Measurements from ENCODE around the gene E2F2. TPM values are rescaled to one million over a fixed set of nuclear protein-coding genes. Genes with fewer than 3 reads are reported as not detected.

Gene E2F2
- total and polyA plus RNA-seq, 2 experiments from 2014 or later, result 0.51 to 1.2 TPM

GRCh38 chr1:23558140-23558871 lies 27.3 kb upstream of the E2F2 start:
- TF ChIP-seq EZH2 (IDR thresholded peaks at IDR 0.05; ENCODE audit: insufficient read depth, poor library complexity, severe bottlenecking) (no peak), EZH2phosphoT487 (IDR thresholded peaks at IDR 0.05; ENCODE audit: insufficient read depth, low read depth) (no peak)
- DNase-seq, result peak; percentile 71
- H3K9me3 ChIP-seq (ENCODE audit: low read depth), result no peaks in the 10 kb centered on the region
- peak overlapping the region; percentile 98 for H3K4me3 ChIP-seq
- no peaks in the 10 kb centered on the region for H4K20me1 ChIP-seq (ENCODE audit: insufficient read depth)
- 0 to 1% methylated on average over 29 to 31 of the region's 34 CpGs for WGBS, 2 experiments (ENCODE audit: low coverage in 1 of 2, low lambda C conversion rate in 2 of 2, missing lambda C conversion rate in 2 of 2)
- H3K27ac ChIP-seq, result peak overlapping the region; percentile 100
- no peak overlapping the region for H2AFZ ChIP-seq
- H3K79me2 ChIP-seq (ENCODE audit: insufficient read depth), result peaks cover 33% of the 10 kb centered on the region
- no peaks in the 10 kb centered on the region for H3K9me2 ChIP-seq (ENCODE audit: insufficient read depth)
- peak overlapping the region; percentile 100 for H3K9ac ChIP-seq
- H3K4me2 ChIP-seq (ENCODE audit: unreplicated experiment), result peak overlapping the region; percentile 82
- peaks cover 62% of the 10 kb centered on the region for H3K4me1 ChIP-seq (ENCODE audit: insufficient read depth)
- H3K36me3 ChIP-seq (ENCODE audit: low read depth), result peaks cover 7% of the 10 kb centered on the region
- H3F3A ChIP-seq (ENCODE audit: insufficient read depth), result peaks cover 72% of the 10 kb centered on the region
- in situ Hi-C loops (cut with MboI), result no loop called here
- no peaks in the 10 kb centered on the region for H3K27me3 ChIP-seq (replicated peaks; ENCODE audit: insufficient read depth)

DNA sequence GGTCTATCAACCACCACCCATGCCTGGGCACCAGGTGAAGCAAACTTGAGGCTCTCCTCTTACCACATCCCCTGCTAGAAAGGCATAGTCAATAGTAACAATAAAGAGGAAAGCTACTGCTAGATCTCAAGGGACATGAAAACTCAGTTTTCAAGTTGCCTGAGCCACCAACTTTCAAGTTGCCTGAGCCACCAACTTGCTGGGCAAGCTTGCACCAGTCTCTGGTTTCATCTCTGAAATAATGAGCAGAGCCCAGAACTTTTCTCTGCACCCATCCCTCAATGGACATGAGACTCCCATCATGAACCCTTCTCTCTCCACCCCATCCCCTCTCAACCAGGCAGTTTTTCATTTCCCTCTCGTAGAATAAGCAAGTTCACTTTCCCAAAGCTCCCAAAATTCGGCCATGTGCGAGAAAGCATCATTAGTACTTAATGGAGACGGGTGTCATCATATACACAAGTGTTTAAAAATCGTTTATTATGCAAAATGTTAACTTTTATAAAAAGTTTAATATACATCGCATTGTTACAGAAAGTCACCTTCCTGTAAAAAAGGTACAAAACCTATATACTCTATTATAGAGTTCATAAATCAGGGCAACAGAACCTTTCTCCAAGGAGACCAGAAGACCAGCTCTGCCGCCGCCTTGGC lies 26.6 kb upstream of the E2F2 start:
- H3K9me2 ChIP-seq (ENCODE audit: insufficient read depth), result no peaks in the 10 kb centered on the region
- TF ChIP-seq EZH2phosphoT487 (IDR thresholded peaks at IDR 0.05; ENCODE audit: insufficient read depth, low read depth) (peak; percentile 47; the same call in 1 of the 2 replicates), EZH2 (IDR thresholded peaks at IDR 0.05; ENCODE audit: insufficient read depth, poor library complexity, severe bottlenecking) (no peak)
- H3K27me3 ChIP-seq (replicated peaks; ENCODE audit: insufficient read depth), result no peaks in the 10 kb centered on the region
- 7 to 11% methylated on average over 8 of the region's 8 CpGs for WGBS, 2 experiments (ENCODE audit: low coverage in 1 of 2, low lambda C conversion rate in 2 of 2, missing lambda C conversion rate in 2 of 2)
- no peak overlapping the region for H2AFZ ChIP-seq
- H3K9me3 ChIP-seq (ENCODE audit: low read depth), result no peaks in the 10 kb centered on the region
- peak overlapping the region; percentile 100 for H3K9ac ChIP-seq
- peaks cover 55% of the 10 kb centered on the region for H3K4me1 ChIP-seq (ENCODE audit: insufficient read depth)
- peaks cover 65% of the 10 kb centered on the region for H3F3A ChIP-seq (ENCODE audit: insufficient read depth)
- H3K36me3 ChIP-seq (ENCODE audit: low read depth), result peaks cover 7% of the 10 kb centered on the region
- H3K27ac ChIP-seq, result peak overlapping the region; percentile 100
- peak; percentile 46 for DNase-seq
- in situ Hi-C loops (cut with MboI), result no loop called here
- H3K4me3 ChIP-seq, result peak overlapping the region; percentile 98
- H3K79me2 ChIP-seq (ENCODE audit: insufficient read depth), result peaks cover 32% of the 10 kb centered on the region
- H3K4me2 ChIP-seq (ENCODE audit: unreplicated experiment), result peak overlapping the region; percentile 82
- no peaks in the 10 kb centered on the region for H4K20me1 ChIP-seq (ENCODE audit: insufficient read depth)

- Histone ChIP-seq H3F3A (ENCODE audit: insufficient read depth) (peaks cover 61% of the 10 kb centered on the region), H2AFZ (no peak overlapping the region), H3K27ac (peak overlapping the region; percentile 100), H3K9ac (peak overlapping the region; percentile 100), H3K9me3 (ENCODE audit: low read depth) (no peaks in the 10 kb centered on the region), H3K27me3 (replicated peaks; ENCODE audit: insufficient read depth) (no peaks in the 10 kb centered on the region), H3K4me2 (ENCODE audit: unreplicated experiment) (peak overlapping the region; percentile 82), H3K9me2 (ENCODE audit: insufficient read depth) (no peaks in the 10 kb centered on the region), H3K79me2 (ENCODE audit: insufficient read depth) (peaks cover 32% of the 10 kb centered on the region), H3K36me3 (ENCODE audit: low read depth) (peaks cover 7% of the 10 kb centered on the region), H4K20me1 (ENCODE audit: insufficient read depth) (no peaks in the 10 kb centered on the region), H3K4me1 (ENCODE audit: insufficient read depth) (peaks cover 52% of the 10 kb centered on the region), H3K4me3 (peak overlapping the region; percentile 98)
- DNase-seq, result peak; percentile 81
- in situ Hi-C loops (cut with MboI), result no loop called here
- TF ChIP-seq EZH2 (IDR thresholded peaks at IDR 0.05; ENCODE audit: insufficient read depth, poor library complexity, severe bottlenecking), result no peak
- no peak for TF ChIP-seq EZH2phosphoT487 (IDR thresholded peaks at IDR 0.05; ENCODE audit: insufficient read depth, low read depth)
- 58 to 60% methylated on average over 4 of the region's 4 CpGs for WGBS, 2 experiments (ENCODE audit: low coverage in 1 of 2, low lambda C conversion rate in 2 of 2, missing lambda C conversion rate in 2 of 2)
Observed at GRCh38 chr1:23556635-23557470, 25.8 kb upstream of the E2F2 start.

GRCh38 chr1:23555986-23556634 lies 25.1 kb upstream of the E2F2 start:
- DNase-seq, result peak; percentile 90
- peak overlapping the region; percentile 82 for H3K4me2 ChIP-seq (ENCODE audit: unreplicated experiment)
- no peaks in the 10 kb centered on the region for H3K9me2 ChIP-seq (ENCODE audit: insufficient read depth)
- no peaks in the 10 kb centered on the region for H3K27me3 ChIP-seq (replicated peaks; ENCODE audit: insufficient read depth)
- peak overlapping the region; percentile 100 for H3K27ac ChIP-seq
- H3K9me3 ChIP-seq (ENCODE audit: low read depth), result no peaks in the 10 kb centered on the region
- peaks cover 32% of the 10 kb centered on the region for H3K79me2 ChIP-seq (ENCODE audit: insufficient read depth)
- H3K9ac ChIP-seq, result peak overlapping the region; percentile 100
- TF ChIP-seq EZH2phosphoT487 (IDR thresholded peaks at IDR 0.05; ENCODE audit: insufficient read depth, low read depth), result no peak
- no peak for TF ChIP-seq EZH2 (IDR thresholded peaks at IDR 0.05; ENCODE audit: insufficient read depth, poor library complexity, severe bottlenecking)
- H3K4me1 ChIP-seq (ENCODE audit: insufficient read depth), result peaks cover 44% of the 10 kb centered on the region
- no peak overlapping the region for H2AFZ ChIP-seq
- H3K4me3 ChIP-seq, result peak overlapping the region; percentile 98
- H3F3A ChIP-seq (ENCODE audit: insufficient read depth), result peaks cover 54% of the 10 kb centered on the region
- peaks cover 7% of the 10 kb centered on the region for H3K36me3 ChIP-seq (ENCODE audit: low read depth)
- in situ Hi-C loops (cut with MboI), result no loop called here
- no peaks in the 10 kb centered on the region for H4K20me1 ChIP-seq (ENCODE audit: insufficient read depth)
- 11 to 12% methylated on average over 9 of the region's 9 CpGs for WGBS, 2 experiments (ENCODE audit: low coverage in 1 of 2, low lambda C conversion rate in 2 of 2, missing lambda C conversion rate in 2 of 2)
